ENCODE results near the gene FAM180B. TPM values are rescaled to one million over a fixed set of nuclear protein-coding genes. Genes with fewer than 3 reads are reported as not detected.

FAM180B gene
- total and polyA plus RNA-seq, 4 donors = not detected

DNA sequence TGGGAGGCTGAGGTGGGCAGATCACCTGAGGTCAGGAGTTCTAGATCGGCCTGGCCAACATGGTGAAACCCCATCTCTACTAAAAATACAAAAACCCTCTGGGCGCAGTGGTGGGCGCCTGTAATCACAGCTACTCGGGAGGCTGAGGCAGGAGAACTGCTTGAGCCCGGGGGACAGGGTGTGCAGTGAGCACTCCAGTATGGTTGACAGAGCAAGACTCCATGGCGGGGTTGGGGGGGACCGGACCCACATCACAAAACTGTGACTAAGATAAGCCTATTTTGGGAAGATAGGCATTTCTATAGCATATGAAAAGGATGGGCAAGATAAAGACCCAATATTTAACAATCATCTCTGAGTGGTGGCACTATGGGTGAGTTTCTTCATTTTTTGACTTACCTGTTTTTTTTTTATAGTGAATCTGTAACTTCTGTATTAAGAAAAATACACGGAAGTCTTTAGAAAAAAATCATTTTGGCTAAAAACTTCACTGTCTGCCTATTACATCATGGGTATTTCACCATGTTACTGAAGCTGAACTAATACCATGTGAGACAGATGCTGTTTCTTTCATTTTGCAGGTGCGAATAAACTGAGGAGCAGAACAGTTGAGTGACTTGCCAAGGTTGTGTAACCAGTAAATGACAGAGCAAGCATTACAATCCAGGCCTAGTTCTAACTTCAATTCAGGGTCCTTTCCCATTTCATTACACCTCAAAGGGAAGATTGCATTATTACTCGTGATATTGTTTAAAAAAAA is 36.0 kb upstream of the FAM180B start:
- H3K9me3 ChIP-seq (ENCODE audit: control insufficient read depth in 4 of 4, low read length in 3 of 4) = no peaks in the 10 kb centered on the region
- H3K4me1 ChIP-seq (ENCODE audit: control insufficient read depth in 4 of 4, insufficient read depth in 4 of 4, low read length in 3 of 4) = peaks cover 19 to 38% (median 28%) of the 10 kb centered on the region in 4 donors
- H3K4me3 ChIP-seq (ENCODE audit: low read depth in 1 of 3, low read length in 3 of 3) = no peak overlapping the region
- no peaks in the 10 kb centered on the region for H3K36me3 ChIP-seq (ENCODE audit: control insufficient read depth in 4 of 4, insufficient read depth in 3 of 4, low read depth in 1 of 4, low read length in 3 of 4)
- H3K27me3 ChIP-seq (ENCODE audit: control insufficient read depth in 4 of 4, insufficient read depth in 4 of 4, low read length in 3 of 4) = no peaks in the 10 kb centered on the region
- 70% methylated on average over 10 of the region's 10 CpGs for WGBS
- H3K9ac ChIP-seq (ENCODE audit: low read depth in 1 of 2, low read length in 2 of 2) = no peak overlapping the region
- no peak for DNase-seq (ENCODE audit: low spot score)
- peak overlapping the region; percentile 93 to 96 for H3K27ac ChIP-seq (ENCODE audit: low read depth in 1 of 2, low read length in 2 of 2)
- TF ChIP-seq, protein P1, sequence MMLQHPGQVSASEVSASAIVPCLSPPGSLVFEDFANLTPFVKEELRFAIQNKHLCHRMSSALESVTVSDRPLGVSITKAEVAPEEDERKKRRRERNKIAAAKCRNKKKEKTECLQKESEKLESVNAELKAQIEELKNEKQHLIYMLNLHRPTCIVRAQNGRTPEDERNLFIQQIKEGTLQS (IDR thresholded peaks at IDR 0.05) = peak; percentile 74
- TF ChIP-seq, protein P2, sequence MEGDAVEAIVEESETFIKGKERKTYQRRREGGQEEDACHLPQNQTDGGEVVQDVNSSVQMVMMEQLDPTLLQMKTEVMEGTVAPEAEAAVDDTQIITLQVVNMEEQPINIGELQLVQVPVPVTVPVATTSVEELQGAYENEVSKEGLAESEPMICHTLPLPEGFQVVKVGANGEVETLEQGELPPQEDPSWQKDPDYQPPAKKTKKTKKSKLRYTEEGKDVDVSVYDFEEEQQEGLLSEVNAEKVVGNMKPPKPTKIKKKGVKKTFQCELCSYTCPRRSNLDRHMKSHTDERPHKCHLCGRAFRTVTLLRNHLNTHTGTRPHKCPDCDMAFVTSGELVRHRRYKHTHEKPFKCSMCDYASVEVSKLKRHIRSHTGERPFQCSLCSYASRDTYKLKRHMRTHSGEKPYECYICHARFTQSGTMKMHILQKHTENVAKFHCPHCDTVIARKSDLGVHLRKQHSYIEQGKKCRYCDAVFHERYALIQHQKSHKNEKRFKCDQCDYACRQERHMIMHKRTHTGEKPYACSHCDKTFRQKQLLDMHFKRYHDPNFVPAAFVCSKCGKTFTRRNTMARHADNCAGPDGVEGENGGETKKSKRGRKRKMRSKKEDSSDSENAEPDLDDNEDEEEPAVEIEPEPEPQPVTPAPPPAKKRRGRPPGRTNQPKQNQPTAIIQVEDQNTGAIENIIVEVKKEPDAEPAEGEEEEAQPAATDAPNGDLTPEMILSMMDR (IDR thresholded peaks at IDR 0.05; ENCODE audit: low read depth, low read length, missing input control) = no peak
- no peak for TF ChIP-seq NR2F2 (IDR thresholded peaks at IDR 0.05)
- TF ChIP-seq, protein P3, sequence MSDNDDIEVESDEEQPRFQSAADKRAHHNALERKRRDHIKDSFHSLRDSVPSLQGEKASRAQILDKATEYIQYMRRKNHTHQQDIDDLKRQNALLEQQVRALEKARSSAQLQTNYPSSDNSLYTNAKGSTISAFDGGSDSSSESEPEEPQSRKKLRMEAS (IDR thresholded peaks at IDR 0.05) = no peak
- peak; percentile 41 to 59 for TF ChIP-seq HNF4A (conservative IDR thresholded peaks at IDR 0.05)
- no peak for TF ChIP-seq EGR1 (IDR thresholded peaks at IDR 0.05; ENCODE audit: low read depth in 2 of 2)
- no peak for TF ChIP-seq FOXA1 (IDR thresholded peaks at IDR 0.05)
- no peak for TF ChIP-seq FOXA2 (IDR thresholded peaks at IDR 0.05)
- peak in 1 of 2 donors; percentile 65 for TF ChIP-seq RXRA (IDR thresholded peaks at IDR 0.05)
- peak; percentile 59 for TF ChIP-seq YY1 (IDR thresholded peaks at IDR 0.05)
- peak; percentile 46 for TF ChIP-seq SP1 (IDR thresholded peaks at IDR 0.05)
- TF ChIP-seq, protein P4, sequence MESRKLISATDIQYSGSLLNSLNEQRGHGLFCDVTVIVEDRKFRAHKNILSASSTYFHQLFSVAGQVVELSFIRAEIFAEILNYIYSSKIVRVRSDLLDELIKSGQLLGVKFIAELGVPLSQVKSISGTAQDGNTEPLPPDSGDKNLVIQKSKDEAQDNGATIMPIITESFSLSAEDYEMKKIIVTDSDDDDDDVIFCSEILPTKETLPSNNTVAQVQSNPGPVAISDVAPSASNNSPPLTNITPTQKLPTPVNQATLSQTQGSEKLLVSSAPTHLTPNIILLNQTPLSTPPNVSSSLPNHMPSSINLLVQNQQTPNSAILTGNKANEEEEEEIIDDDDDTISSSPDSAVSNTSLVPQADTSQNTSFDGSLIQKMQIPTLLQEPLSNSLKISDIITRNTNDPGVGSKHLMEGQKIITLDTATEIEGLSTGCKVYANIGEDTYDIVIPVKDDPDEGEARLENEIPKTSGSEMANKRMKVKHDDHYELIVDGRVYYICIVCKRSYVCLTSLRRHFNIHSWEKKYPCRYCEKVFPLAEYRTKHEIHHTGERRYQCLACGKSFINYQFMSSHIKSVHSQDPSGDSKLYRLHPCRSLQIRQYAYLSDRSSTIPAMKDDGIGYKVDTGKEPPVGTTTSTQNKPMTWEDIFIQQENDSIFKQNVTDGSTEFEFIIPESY (IDR thresholded peaks at IDR 0.05) = peak; percentile 31
- TF ChIP-seq, protein P5, sequence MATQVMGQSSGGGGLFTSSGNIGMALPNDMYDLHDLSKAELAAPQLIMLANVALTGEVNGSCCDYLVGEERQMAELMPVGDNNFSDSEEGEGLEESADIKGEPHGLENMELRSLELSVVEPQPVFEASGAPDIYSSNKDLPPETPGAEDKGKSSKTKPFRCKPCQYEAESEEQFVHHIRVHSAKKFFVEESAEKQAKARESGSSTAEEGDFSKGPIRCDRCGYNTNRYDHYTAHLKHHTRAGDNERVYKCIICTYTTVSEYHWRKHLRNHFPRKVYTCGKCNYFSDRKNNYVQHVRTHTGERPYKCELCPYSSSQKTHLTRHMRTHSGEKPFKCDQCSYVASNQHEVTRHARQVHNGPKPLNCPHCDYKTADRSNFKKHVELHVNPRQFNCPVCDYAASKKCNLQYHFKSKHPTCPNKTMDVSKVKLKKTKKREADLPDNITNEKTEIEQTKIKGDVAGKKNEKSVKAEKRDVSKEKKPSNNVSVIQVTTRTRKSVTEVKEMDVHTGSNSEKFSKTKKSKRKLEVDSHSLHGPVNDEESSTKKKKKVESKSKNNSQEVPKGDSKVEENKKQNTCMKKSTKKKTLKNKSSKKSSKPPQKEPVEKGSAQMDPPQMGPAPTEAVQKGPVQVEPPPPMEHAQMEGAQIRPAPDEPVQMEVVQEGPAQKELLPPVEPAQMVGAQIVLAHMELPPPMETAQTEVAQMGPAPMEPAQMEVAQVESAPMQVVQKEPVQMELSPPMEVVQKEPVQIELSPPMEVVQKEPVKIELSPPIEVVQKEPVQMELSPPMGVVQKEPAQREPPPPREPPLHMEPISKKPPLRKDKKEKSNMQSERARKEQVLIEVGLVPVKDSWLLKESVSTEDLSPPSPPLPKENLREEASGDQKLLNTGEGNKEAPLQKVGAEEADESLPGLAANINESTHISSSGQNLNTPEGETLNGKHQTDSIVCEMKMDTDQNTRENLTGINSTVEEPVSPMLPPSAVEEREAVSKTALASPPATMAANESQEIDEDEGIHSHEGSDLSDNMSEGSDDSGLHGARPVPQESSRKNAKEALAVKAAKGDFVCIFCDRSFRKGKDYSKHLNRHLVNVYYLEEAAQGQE (IDR thresholded peaks at IDR 0.05) = no peak
- peak; percentile 35 to 41 for TF ChIP-seq RAD21 (IDR thresholded peaks at IDR 0.05)
- peak; percentile 12 for TF ChIP-seq TAF1 (conservative IDR thresholded peaks at IDR 0.05)
- TF ChIP-seq GABPA (IDR thresholded peaks at IDR 0.05 in 1 of 2, conservative IDR thresholded peaks at IDR 0.05 in 1 of 2) = no peak
- TF ChIP-seq HNF4G (IDR thresholded peaks at IDR 0.05) = peak; percentile 15
- TF ChIP-seq JUND (IDR thresholded peaks at IDR 0.05) = peak in 1 of 2 donors; percentile 44
